Thoracic aorta (tissue), 2 donors: ENCODE measurements around the gene UGT1A7. TPM values are rescaled to one million over a fixed set of nuclear protein-coding genes. Genes with fewer than 3 reads are reported as not detected.

ENCODE experiments used
- ATAC-seq: fragments of 150-250 bp; one replicate; pipeline ENCODE4 v1.8.0; 2017; ENCODE audit warnings: low read depth; ENCODE audit not compliant: insufficient number of reproducible peaks, low FRiP score
- DNase-seq: peaks from one replicate; pipeline ENCODE4 v3.0.0-alpha.2; 2020; ENCODE audit warnings: low spot score
- H3K27ac ChIP-seq, 2 donors: fragments of 200-600 bp; sonication (generic); 1 replicate in 1 of 2; 2 replicates in 1 of 2; pipeline ENCODE4 v1.5.1; 2016; ENCODE audit warnings: mild to moderate bottlenecking in 2 of 2, moderate library complexity in 2 of 2
- H3K27me3 ChIP-seq: fragments of 200-600 bp; sonication (generic); replicated peaks from 2 replicates; pipeline ENCODE4 v1.6.0; 2016; ENCODE audit warnings: mild to moderate bottlenecking; ENCODE audit not compliant: insufficient read depth
- H3K36me3 ChIP-seq: fragments of 200-600 bp; sonication (generic); one replicate; pipeline ENCODE4 v1.5.1; 2016
- H3K4me1 ChIP-seq, 2 donors: fragments of 200-600 bp; sonication (generic); 1 replicate in 1 of 2; 2 replicates in 1 of 2; pipeline versions ENCODE4 v1.5.1 to v1.6.0; 2016; ENCODE audit warnings: low read depth in 2 of 2, mild to moderate bottlenecking in 1 of 2; ENCODE audit not compliant: control insufficient read depth in 1 of 2
- H3K4me3 ChIP-seq: fragments of 200-600 bp; sonication (generic); 2 replicates; pipeline ENCODE4 v1.5.1; 2016; ENCODE audit warnings: mild to moderate bottlenecking
- H3K9me3 ChIP-seq: fragments of 200-600 bp; sonication (generic); 2 replicates; pipeline ENCODE4 v1.5.1; 2016
- CTCF ChIP-seq: fragments of 200-600 bp; sonication (generic); IDR thresholded peaks from one replicate; pipeline ENCODE4 v1.5.1; 2019; ENCODE audit warnings: antibody characterized with exemption
- total RNA-seq, 2 donors: library from RNA; depleted of rRNA; stranded (reverse); fragments of >200 nt; gene quantifications; one replicate each; pipeline versions ENCODE4 v1.1.0 to v1.2.3, GENCODE V29; 2016

UGT1A7 gene
- total RNA-seq, 2 donors from 2014 or later, result 0.35 TPM; not detected in 1

GRCh38 chr2:233705911-233706506, 24.3 kb downstream of the UGT1A7 start:
- ATAC-seq (no peak), DNase-seq (no peak)
- H3K27ac ChIP-seq, result peak overlapping the region in 1 of 2 donors; percentile 4

GRCh38 chr2:233706720-233707119, 25.0 kb downstream of the UGT1A7 start:
- no peak for ATAC-seq
- H3K36me3 ChIP-seq, result no peaks in the 10 kb centered on the region
- peak overlapping the region in 1 of 2 donors; percentile 4 for H3K27ac ChIP-seq
- no peak for TF ChIP-seq CTCF
- DNase-seq, result no peak
- H3K27me3 ChIP-seq, result no peaks in the 10 kb centered on the region
- H3K4me3 ChIP-seq, result no peak overlapping the region
- no peaks in the 10 kb centered on the region for H3K9me3 ChIP-seq
- H3K4me1 ChIP-seq, result peaks cover 0 to 4% of the 10 kb centered on the region in 2 donors

More at GRCh38 chr2:233705911-233706506, 24.3 kb downstream of the UGT1A7 start:
- peaks cover 0 to 4% of the 10 kb centered on the region in 2 donors for H3K4me1 ChIP-seq
- H3K4me3 ChIP-seq, result no peak overlapping the region
- no peaks in the 10 kb centered on the region for H3K36me3 ChIP-seq
- no peak for TF ChIP-seq CTCF
- no peaks in the 10 kb centered on the region for H3K27me3 ChIP-seq
- no peaks in the 10 kb centered on the region for H3K9me3 ChIP-seq

GRCh38 chr2:233707940-233708644, 26.4 kb downstream of the UGT1A7 start:
- no peak for TF ChIP-seq CTCF
- H3K9me3 ChIP-seq, result no peaks in the 10 kb centered on the region
- H3K4me3 ChIP-seq, result no peak overlapping the region
- DNase-seq, result no peak
- no peak for ATAC-seq
- no peak overlapping the region for H3K27ac ChIP-seq
- H3K27me3 ChIP-seq, result no peaks in the 10 kb centered on the region
- no peaks in the 10 kb centered on the region for H3K36me3 ChIP-seq
- peaks cover 0 to 4% of the 10 kb centered on the region in 2 donors for H3K4me1 ChIP-seq

GRCh38 chr2:233708942-233709341, 27.2 kb downstream of the UGT1A7 start:
- Histone ChIP-seq H3K27me3 (no peaks in the 10 kb centered on the region), H3K4me1 (peaks cover 0 to 4% of the 10 kb centered on the region in 2 donors), H3K4me3 (no peak overlapping the region), H3K27ac (no peak overlapping the region), H3K9me3 (no peaks in the 10 kb centered on the region), H3K36me3 (no peaks in the 10 kb centered on the region)
- DNase-seq (no peak), ATAC-seq (no peak)
- no peak for TF ChIP-seq CTCF

GRCh38 chr2:233711312-233712008, 29.8 kb downstream of the UGT1A7 start:
- H3K9me3 ChIP-seq, result no peaks in the 10 kb centered on the region
- H3K27ac ChIP-seq, result no peak overlapping the region
- DNase-seq (no peak), ATAC-seq (peak; percentile 58)
- no peaks in the 10 kb centered on the region for H3K27me3 ChIP-seq
- no peak overlapping the region for H3K4me3 ChIP-seq
- peaks cover 0 to 4% of the 10 kb centered on the region in 2 donors for H3K4me1 ChIP-seq
- H3K36me3 ChIP-seq, result no peaks in the 10 kb centered on the region
- peak; percentile 75 for TF ChIP-seq CTCF
